ENCODE results near the gene CEP85L. TPM values are rescaled to one million over a fixed set of nuclear protein-coding genes. Genes with fewer than 3 reads are reported as not detected.

Gene CEP85L
- total RNA-seq, 3 donors from 2014 or later (not counting 1 experiment from before 2014, with no cell fraction given): 75.0 to 85.2 (median 82.0) TPM

GRCh38 chr6:118553132-118553531 lies 98.3 kb downstream of the CEP85L start:
- TF ChIP-seq CTCF (IDR thresholded peaks at IDR 0.05): no peak
- no peak overlapping the region for H3K27ac Mint-ChIP-seq
- no peaks in the 10 kb centered on the region for H3K36me3 ChIP-seq (ENCODE audit: control insufficient read depth, insufficient read depth, low read length)
- DNase-seq: no peak
- no peaks in the 10 kb centered on the region for H3K27me3 ChIP-seq (ENCODE audit: control insufficient read depth, insufficient read depth, low read length)
- H3K27me3 Mint-ChIP-seq (ENCODE audit: low read depth in 2 of 2): no peaks in the 10 kb centered on the region
- no CpG with 5 or more reads among the region's 1 CpG for WGBS (ENCODE audit: insufficient coverage)
- H3K9me3 Mint-ChIP-seq: no peaks in the 10 kb centered on the region
- peaks cover 24 to 25% of the 10 kb centered on the region in 2 donors for H3K4me1 Mint-ChIP-seq
- H3K4me3 ChIP-seq (ENCODE audit: low read length): no peak overlapping the region
- no peak overlapping the region for H3K4me3 Mint-ChIP-seq
- peaks cover 5% of the 10 kb centered on the region for H3K4me1 ChIP-seq (ENCODE audit: control insufficient read depth, insufficient read depth, low read length)
- no peak for ATAC-seq
- no peaks in the 10 kb centered on the region for H3K9me3 ChIP-seq (ENCODE audit: control insufficient read depth, insufficient read depth, low read length)
- no peaks in the 10 kb centered on the region for H3K36me3 Mint-ChIP-seq
- H3K27ac ChIP-seq (ENCODE audit: low read length): no peak overlapping the region
- intact Hi-C loops (cut with micrococcal nuclease): loop anchor here (5.0 kb wide), 1 partner anchor 576 kb away; no protein-coding TSS in a partner anchor

GRCh38 chr6:118551063-118552053 lies 100.0 kb downstream of the CEP85L start:
- Mint-ChIP-seq H3K36me3 (no peaks in the 10 kb centered on the region), H3K27me3 (ENCODE audit: low read depth in 2 of 2) (no peaks in the 10 kb centered on the region), H3K27ac (peak overlapping the region in 1 of 2 donors; percentile 80), H3K9me3 (no peaks in the 10 kb centered on the region), H3K4me3 (no peak overlapping the region), H3K4me1 (peaks cover 19 to 25% of the 10 kb centered on the region in 2 donors)
- 71% methylated on average over 1 of the region's 3 CpGs for WGBS (ENCODE audit: insufficient coverage)
- no peaks in the 10 kb centered on the region for H3K4me1 ChIP-seq (ENCODE audit: control insufficient read depth, insufficient read depth, low read length)
- H3K27me3 ChIP-seq (ENCODE audit: control insufficient read depth, insufficient read depth, low read length): no peaks in the 10 kb centered on the region
- intact Hi-C loops (cut with micrococcal nuclease): loop anchor here (2.0 to 5.0 kb wide), 2 partner anchors 269 to 574 kb away; no protein-coding TSS in a partner anchor
- no peaks in the 10 kb centered on the region for H3K36me3 ChIP-seq (ENCODE audit: control insufficient read depth, insufficient read depth, low read length)
- H3K9me3 ChIP-seq (ENCODE audit: control insufficient read depth, insufficient read depth, low read length): no peaks in the 10 kb centered on the region
- ATAC-seq: peak; percentile 75 to 94 (median 91)
- no peak overlapping the region for H3K4me3 ChIP-seq (ENCODE audit: low read length)
- peak; percentile 70 for TF ChIP-seq CTCF (IDR thresholded peaks at IDR 0.05)
- H3K27ac ChIP-seq (ENCODE audit: low read length): no peak overlapping the region
- peak in 1 of 2 donors; percentile 72 for DNase-seq

- intact Hi-C loops (cut with micrococcal nuclease): no loop called here
- H3K9me3 Mint-ChIP-seq: no peaks in the 10 kb centered on the region
- Histone ChIP-seq H3K4me3 (ENCODE audit: low read length) (no peak overlapping the region), H3K27ac (ENCODE audit: low read length) (no peak overlapping the region), H3K4me1 (ENCODE audit: control insufficient read depth, insufficient read depth, low read length) (no peaks in the 10 kb centered on the region), H3K9me3 (ENCODE audit: control insufficient read depth, insufficient read depth, low read length) (no peaks in the 10 kb centered on the region), H3K36me3 (ENCODE audit: control insufficient read depth, insufficient read depth, low read length) (no peaks in the 10 kb centered on the region), H3K27me3 (ENCODE audit: control insufficient read depth, insufficient read depth, low read length) (no peaks in the 10 kb centered on the region)
- no peak overlapping the region for H3K27ac Mint-ChIP-seq
- TF ChIP-seq CTCF (IDR thresholded peaks at IDR 0.05): no peak
- no peaks in the 10 kb centered on the region for H3K27me3 Mint-ChIP-seq (ENCODE audit: low read depth in 2 of 2)
- peaks cover 22 to 38% of the 10 kb centered on the region in 2 donors for H3K4me1 Mint-ChIP-seq
- H3K36me3 Mint-ChIP-seq: no peaks in the 10 kb centered on the region
- no peak overlapping the region for H3K4me3 Mint-ChIP-seq
- ATAC-seq (no peak), DNase-seq (no peak)
Observed at GRCh38 chr6:118548613-118549012, 102.8 kb downstream of the CEP85L start.
